Cardiac muscle cell (in vitro differentiated cells and primary cell): ENCODE data around the gene GPR176. TPM values are rescaled to one million over a fixed set of nuclear protein-coding genes. Genes with fewer than 3 reads are reported as not detected.
A peak's percentile ranks its signal among the peaks of the same experiment; 100 is the strongest.

ENCODE experiments used
- DNase-seq, 2 donors: peaks; one replicate each; pipeline versions ENCODE4 v3.0.0 to v3.0.0-alpha.2; 2010 to 2017; ENCODE audit warnings: low read depth in 1 of 2, low spot score in 1 of 2
- H3K27ac ChIP-seq: fragments of 200-600 bp; sonication (generic); 2 replicates; pipeline ENCODE4 v1.5.1; 2016
- H3K27me3 ChIP-seq: fragments of 200-600 bp; sonication (generic); 2 replicates; pipeline ENCODE4 v1.6.0; 2016; ENCODE audit warnings: control low read depth
- H3K36me3 ChIP-seq: fragments of 200-600 bp; sonication (generic); 2 replicates; pipeline ENCODE4 v1.5.1; 2016; ENCODE audit warnings: control low read depth
- H3K4me1 ChIP-seq: fragments of 200-600 bp; sonication (generic); 2 replicates; pipeline ENCODE4 v1.8.1; 2017; ENCODE audit warnings: low read depth, mild to moderate bottlenecking, mixed run types
- H3K4me3 ChIP-seq: fragments of 200-600 bp; sonication (generic); 2 replicates; pipeline ENCODE4 v1.5.1; 2016; ENCODE audit warnings: mild to moderate bottlenecking
- H3K9me3 ChIP-seq: fragments of 200-600 bp; sonication (generic); 2 replicates; pipeline ENCODE4 v1.5.1; 2017; ENCODE audit warnings: low read depth, mild to moderate bottlenecking, control low read depth
- CTCF ChIP-seq: IDR thresholded peaks from 2 replicates; pipeline ENCODE4 v1.5.1; 2012; ENCODE audit warnings: low read depth, mild to moderate bottlenecking, low read length
- polyA plus RNA-seq: library from polyadenylated mRNA; unstranded; fragments of >200 nt; fragmentation: Nextera tagmentation; extraction: Ambion mirVana; gene quantifications from 2 replicates; pipeline ENCODE4 v1.2.1, GENCODE V29; 2016
- total RNA-seq: library from RNA; depleted of rRNA; stranded (reverse); fragments of >200 nt; gene quantifications from 2 replicates; pipeline ENCODE4 v1.2.3, GENCODE V29; 2016

Gene GPR176
- total and polyA plus RNA-seq, 2 experiments from 2014 or later: 1.4 to 5.6 TPM

- no peak overlapping the region for H3K27ac ChIP-seq
- H3K27me3 ChIP-seq: no peaks in the 10 kb centered on the region
- H3K36me3 ChIP-seq: no peaks in the 10 kb centered on the region
- H3K9me3 ChIP-seq: no peaks in the 10 kb centered on the region
- no peak overlapping the region for H3K4me3 ChIP-seq
- TF ChIP-seq CTCF: no peak
- no peaks in the 10 kb centered on the region for H3K4me1 ChIP-seq
- DNase-seq: peak in 1 of 2 donors; percentile 14
Observed at GRCh38 chr15:39789736-39790135, 130.3 kb downstream of the GPR176 start.

GRCh38 chr15:39788800-39789565 lies 131.1 kb downstream of the GPR176 start:
- Histone ChIP-seq H3K27ac (no peak overlapping the region), H3K9me3 (no peaks in the 10 kb centered on the region), H3K27me3 (no peaks in the 10 kb centered on the region), H3K4me3 (no peak overlapping the region), H3K4me1 (no peaks in the 10 kb centered on the region), H3K36me3 (no peaks in the 10 kb centered on the region)
- DNase-seq: peak in 1 of 2 donors; percentile 36
- no peak for TF ChIP-seq CTCF

GRCh38 chr15:39788108-39788507 lies 132.0 kb downstream of the GPR176 start:
- no peaks in the 10 kb centered on the region for H3K27me3 ChIP-seq
- peaks cover 8% of the 10 kb centered on the region for H3K4me1 ChIP-seq
- TF ChIP-seq CTCF: no peak
- H3K9me3 ChIP-seq: no peaks in the 10 kb centered on the region
- H3K36me3 ChIP-seq: no peaks in the 10 kb centered on the region
- DNase-seq: peak in 1 of 2 donors; percentile 32
- H3K4me3 ChIP-seq: no peak overlapping the region
- no peak overlapping the region for H3K27ac ChIP-seq

GRCh38 chr15:39787479-39787878 lies 132.6 kb downstream of the GPR176 start:
- Histone ChIP-seq H3K27me3 (no peaks in the 10 kb centered on the region), H3K4me1 (peaks cover 8% of the 10 kb centered on the region), H3K9me3 (no peaks in the 10 kb centered on the region), H3K27ac (no peak overlapping the region), H3K36me3 (no peaks in the 10 kb centered on the region), H3K4me3 (no peak overlapping the region)
- TF ChIP-seq CTCF: no peak
- DNase-seq: no peak

- peaks cover 8% of the 10 kb centered on the region for H3K4me1 ChIP-seq
- peak; percentile 61 to 79 for DNase-seq
- H3K9me3 ChIP-seq: no peaks in the 10 kb centered on the region
- no peak overlapping the region for H3K27ac ChIP-seq
- no peaks in the 10 kb centered on the region for H3K36me3 ChIP-seq
- H3K4me3 ChIP-seq: no peak overlapping the region
- TF ChIP-seq CTCF: peak; percentile 55
- H3K27me3 ChIP-seq: no peaks in the 10 kb centered on the region
Observed at GRCh38 chr15:39786447-39787056, 133.5 kb downstream of the GPR176 start.
